Stromal cell of bone marrow (primary cell): Measurements from ENCODE around the gene MLXIPL.
"Not testable (repeated sequence)": the region's sequence is repeated elsewhere in the genome, so short reads cannot be mapped to it uniquely, and the experiment has no call there.

ENCODE experiments used
- DNase-seq: peaks from one replicate; pipeline ENCODE4 v3.0.0-alpha.2; 2012; ENCODE audit warnings: low read depth

The MLXIPL gene

DNA sequence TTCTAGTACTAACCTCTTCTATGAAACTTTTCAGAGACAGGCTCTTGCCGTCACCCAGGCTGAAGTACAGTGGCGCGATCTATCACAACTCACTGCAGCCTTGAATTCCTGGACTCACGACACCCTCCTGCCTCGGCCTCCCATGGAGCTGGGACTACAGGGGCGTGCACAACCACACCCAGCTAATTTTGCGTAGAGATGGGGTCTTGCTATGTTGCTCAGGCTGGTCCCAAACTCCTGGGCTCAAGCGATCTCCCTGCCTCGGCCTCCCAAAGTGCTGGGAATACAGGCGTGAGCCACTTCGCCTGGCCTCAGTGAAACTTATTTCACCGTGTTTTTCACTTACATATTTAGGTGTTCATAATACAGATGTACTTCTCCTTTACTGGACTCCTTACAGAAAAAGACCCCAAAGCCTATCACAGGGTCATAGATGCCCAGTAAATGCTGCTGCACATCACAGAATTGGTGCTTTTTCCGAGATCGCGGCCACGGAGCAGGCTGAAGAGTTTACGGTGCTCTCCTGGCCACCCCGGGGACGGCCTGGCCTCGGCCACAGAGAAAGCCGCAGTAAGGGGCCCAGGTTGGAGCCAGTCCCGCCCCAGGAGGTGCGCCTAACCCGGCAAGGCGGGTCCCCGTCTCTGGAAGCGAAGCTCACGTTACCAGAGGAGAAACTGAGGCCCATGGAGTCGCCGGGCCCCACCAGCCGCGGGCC is 46.5 kb downstream of the MLXIPL start:
- DNase-seq = no peak

DNA sequence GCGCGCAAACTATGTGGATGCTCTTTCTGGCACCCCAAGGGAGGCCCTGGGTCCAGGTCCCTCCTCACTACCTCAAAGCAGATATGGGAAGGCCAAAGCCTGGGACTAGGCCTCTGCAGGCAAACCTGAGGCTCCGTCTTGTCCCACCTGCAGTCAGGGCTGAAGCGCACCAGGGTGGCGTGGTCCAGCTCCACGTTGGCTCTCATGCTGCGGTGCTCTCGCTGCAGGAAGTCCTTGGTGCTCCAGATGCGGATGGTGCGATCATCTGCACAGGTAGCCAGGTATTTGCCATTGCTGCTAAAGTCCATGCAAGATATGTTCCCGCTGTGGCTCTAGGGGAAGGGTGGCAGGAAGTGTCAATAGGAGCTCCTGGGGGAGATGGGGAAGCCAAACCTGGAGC is 50.5 kb downstream of the MLXIPL start:
- DNase-seq = no peak

DNA sequence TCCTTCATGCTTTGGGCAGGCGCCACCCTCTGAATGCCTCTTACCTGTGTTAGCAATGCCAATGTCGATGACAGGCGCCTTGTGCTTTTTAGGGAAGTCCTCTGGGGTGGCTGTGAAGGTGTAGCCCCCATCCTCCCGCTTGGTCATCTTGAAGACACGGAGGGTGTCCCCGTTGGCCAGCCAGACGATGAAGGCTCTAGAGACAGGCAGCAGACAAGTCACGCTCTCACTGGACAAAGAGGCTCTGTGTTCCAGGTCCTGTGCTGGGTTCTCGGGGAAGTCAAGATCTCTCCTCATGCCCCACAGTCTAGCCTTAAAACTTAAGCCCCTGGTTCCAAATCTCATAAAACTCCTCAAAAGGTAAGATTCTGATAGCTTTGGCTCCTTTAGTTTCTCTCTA is 51.0 kb downstream of the MLXIPL start:
- no peak for DNase-seq

DNA sequence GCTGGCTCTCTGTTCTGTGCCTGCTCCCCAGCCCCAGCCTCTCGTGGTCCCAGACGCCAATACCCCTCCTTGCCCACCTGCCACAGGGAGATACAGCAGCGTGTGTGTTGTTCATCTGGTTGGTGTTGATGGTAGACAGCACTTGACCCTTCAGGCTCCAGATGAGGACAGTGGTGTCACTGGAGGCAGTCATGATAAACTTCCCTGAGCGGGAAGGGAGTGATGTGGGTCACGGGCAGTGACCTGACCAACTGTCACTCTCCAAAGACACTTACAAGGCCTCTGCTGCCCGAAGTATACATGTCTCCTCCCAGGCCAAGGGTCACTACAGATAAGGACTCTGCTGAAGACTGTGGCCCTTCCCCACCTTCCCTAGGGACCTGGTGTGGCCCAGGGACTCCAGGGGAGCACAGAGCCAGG is 51.5 kb downstream of the MLXIPL start:
- DNase-seq = no peak

DNA sequence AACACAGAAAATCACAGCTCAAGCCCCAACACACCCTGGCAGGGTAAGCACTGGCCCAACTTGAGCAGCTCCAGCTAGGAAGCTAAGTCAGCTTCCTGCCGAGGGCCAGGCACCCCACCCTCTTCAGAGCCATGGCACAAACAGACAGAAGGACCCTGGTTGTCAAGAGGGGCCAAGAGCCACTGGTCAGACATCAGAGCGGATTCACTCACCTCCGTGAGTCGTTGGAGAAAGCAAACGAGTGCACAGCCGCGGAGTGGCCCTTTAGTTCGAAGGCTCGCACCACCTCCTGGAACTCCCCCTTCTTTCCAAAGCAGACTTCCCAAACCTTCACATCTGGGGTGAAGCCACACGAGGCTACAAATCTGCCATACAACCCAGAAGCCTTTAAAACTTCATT is 53.3 kb downstream of the MLXIPL start:
- no peak for DNase-seq

DNA sequence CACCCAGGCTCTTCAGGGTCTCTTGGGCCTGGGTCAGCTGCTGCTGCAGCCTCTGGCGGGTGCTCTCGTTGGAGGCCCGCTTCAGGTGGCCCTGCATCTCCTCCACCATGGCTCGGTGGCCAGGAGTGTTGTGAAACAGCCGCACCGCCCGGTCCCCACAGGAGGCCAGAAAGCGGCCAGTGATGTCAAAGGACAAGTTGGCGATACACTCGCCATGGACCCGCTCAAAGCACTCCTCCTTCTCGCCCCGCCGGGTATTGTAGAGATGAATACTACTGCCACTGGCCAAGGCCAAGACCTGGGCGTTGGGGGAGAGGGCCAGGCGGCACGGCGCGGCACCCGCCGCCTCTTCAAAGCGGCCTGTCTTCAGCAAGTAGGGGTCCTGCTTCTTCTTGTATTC is 53.8 kb downstream of the MLXIPL start:
- no peak for DNase-seq

DNA sequence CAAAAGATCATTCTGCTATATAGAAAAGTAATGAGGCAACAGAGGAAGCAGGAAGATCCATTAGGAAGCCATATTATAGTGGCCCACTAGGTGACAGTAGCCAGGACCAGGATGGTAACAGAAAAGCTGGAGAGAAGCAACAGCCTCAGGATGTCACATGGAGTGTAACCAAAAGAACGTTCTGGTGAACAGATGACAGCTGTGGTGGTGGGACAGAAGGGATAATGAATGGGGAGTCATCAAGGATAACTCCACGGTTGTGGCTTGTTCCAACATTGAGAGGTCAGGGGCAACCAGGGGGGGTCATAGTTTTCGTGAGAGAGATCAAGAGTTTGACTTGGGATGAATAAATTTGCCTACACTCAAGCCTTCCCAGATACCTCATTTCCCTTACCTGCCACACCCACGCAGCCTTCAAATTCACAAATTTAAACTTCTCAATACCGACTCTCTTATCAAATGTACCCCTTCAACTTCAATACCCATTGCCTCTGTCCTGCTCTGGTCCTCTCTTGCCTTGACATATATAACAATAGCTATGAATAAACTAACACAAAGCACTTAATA is 55.2 kb downstream of the MLXIPL start:
- DNase-seq = no peak

DNA sequence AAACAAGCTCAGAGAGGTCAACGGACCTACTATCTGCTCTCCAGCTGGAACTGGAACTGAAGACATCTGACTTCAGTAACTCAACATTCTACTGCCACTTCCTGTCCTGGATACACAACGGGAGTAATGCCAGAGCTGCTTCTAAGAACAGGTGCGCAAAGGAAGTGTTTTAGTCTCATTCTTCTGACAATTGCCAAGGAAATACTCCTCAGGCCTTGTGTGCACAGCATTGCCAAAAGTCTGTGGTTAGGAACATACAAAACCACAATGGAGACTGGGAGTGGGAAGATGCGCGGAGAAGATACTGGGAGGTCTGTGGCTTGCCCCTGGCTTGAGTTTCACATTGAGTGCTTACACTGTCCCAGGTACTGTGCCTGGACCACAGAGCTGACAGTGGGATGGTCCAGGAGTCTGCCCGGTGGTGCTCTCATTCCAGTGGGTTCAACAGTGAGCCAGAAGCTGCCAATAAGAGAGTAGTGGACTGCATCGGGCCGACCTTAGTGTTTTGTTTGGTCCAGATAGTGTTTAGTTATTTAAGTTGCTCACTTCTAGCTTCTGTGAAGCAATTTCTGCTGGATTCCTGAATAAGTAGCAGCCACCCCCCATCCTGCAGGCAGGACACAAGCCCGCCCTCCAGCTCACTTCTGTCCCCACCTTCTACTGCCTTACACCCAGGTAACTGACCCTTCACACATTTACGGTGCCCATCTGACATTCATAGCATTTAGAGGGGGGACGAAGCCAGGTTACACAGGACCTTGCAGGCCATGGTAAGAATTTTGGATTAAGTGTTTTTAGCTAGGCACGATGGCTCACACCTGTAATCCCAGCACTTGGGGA is 56.3 kb downstream of the MLXIPL start:
- no peak for DNase-seq

DNA sequence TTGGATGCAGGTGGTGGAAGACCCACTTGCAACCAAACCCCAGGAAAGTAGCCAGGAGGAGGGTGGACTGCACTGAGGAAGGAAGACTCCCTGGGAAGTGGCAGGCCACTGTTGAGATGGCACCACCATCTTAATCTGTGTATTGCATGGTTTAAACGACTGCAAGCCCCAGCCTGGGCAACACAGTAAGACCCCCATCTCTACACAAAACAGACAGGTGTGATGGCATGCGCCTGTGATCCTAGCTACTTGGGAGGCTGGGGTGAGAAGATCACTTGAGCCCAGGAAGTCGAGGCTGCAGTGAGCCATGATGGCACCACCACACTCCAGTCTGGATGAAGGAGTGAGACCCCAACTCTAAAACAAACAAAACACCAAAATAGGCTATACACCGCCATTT is 57.2 kb downstream of the MLXIPL start:
- DNase-seq = no peak

DNA sequence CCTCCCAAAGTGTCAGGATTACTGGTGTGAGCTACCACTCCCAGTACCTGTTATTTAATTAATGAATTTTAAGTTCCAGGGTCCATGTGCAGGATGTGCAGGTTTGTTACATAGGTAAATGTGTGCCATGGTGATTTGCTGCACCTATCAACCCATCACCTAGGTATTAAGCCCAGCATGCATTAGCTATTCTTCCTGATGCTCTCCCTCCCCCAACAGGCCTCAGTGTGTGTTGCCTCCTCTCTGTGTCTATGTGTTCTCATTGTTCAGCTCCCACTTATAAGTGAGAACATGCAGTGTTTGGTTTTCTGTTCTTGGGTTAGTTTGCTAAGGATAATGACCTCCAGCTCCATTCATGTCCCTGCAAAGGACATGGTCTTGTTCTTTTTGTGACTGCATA is 57.9 kb downstream of the MLXIPL start:
- not testable (repeated sequence) for DNase-seq

DNA sequence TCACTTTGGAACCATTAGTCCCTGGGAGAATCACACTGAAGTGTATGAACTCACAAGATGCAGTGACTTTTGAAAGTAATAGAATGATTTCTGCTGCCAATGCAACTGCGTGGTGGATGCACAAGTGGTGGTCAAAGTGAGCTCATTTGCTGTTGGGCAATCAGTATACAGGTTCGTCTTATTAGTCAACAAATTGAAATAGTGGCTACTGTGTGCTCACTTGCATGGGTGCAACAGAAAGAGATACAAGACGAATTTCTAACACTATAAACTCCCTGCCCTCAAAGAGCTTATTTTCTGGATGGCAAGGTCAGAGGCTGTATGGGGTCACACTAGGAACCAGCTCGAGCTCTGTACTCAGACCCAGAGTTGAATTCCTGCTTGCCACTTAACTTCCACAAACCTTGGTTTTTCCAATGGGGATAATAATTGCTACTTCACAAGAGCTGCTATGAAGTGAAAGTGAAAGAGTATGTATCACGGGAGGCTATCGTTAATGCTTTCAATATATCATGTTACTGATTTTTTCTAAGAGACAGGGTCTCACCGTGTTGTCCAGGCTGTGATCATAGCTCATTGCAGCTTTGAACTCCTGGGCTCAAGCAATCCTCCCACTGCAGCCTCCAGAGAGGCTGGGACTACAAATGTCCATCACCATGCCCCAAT is 58.5 kb downstream of the MLXIPL start:
- DNase-seq = no peak

DNA sequence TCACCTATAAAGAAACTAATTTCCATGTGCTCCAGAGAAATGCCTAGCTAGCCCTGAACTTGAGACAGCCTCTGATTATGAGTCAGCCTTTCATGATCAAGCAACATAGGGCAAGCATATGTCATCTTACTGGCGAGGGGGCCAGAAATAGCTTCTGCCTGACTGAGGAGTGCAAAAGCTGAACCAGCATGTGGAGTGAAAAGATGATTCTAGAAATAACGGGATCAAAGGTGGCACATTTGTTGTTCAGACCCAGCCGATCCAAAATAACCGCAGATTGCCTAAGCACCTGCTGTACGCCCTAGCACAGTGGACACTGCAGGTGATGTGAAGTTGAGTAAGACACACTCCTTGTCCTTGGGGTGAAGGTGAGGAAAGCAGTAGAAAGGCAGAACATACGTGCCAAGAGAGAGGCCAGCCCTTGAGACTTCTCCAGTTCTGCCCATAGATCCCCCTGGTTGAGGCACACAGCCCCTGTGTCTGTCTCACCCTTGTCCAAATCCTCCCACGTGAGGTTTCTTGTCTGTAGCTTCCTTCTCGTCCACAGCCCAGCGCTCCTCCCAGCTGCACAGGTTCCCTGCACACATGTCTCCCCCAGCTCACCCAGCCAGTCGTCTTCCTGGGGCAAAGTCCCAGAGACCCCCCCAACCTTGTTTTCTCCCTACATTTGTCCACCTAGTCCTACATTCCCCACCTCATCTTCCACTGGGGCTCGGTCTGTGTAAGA is 64.0 kb downstream of the MLXIPL start:
- DNase-seq = peak; percentile 84

DNA sequence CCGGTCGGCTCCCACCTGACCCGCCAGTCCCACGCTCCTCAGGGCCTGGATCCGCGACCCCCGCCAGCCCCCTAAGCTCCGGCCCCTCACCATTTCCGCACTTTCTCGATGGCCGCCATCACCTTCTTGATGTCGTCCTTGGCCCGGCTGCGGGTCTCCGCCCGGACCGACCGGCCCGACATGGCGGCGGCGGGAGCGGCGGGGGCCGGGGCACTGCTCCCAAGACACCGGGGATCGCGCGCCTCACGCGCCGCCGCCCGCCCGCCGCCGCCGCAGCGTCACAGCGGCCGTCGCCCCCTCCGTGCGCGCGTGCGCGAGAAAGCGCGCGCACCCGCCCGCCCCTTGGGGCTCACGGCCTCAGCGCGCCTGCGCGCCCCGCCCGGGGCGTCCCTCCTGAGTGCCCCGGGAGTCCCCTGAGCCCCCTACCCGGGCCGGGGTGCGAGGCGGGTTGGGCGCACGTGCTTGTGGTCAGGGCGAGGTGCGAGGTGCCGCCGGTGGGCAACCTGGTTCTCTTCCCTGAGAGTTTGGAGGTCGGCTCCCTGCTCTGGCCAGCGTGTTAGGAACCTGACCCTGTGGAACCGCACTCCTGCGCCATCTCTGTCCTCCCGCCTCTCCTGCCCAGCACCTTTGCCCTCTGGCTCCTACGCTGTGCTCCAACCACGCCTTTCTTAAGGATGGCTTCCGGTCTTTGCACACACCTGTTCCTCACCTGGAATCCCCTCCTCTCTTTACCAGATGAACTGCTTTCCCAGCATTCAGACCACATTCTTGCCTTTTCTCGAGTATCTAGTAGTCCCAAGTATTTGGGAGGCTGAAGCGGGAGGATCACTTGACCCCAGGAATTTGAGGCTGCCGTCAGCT is 66.7 kb downstream of the MLXIPL start, which contains the start of gene BCL7B:
BCL7B (minus strand) TSS at position 294 of the 861 bp plus-strand sequence; CDS start at position 182, 112 bp downstream.
- no peak for DNase-seq

DNA sequence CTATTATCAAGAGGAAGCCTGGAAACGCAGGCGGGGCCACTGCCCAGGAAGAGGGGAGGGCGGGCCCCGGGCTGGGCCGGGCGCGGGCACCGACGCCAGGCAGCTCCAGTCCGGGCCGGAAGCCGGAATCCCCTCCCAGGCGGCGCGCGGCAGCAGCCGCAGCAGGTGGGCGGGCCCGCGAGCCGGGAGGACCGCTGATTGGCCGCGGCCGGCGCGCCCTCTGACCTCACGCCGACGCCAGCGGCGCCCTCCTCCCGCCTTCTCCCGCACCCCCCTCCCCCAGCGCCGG is 67.3 kb downstream of the MLXIPL start:
- peak; percentile 91 for DNase-seq

DNA sequence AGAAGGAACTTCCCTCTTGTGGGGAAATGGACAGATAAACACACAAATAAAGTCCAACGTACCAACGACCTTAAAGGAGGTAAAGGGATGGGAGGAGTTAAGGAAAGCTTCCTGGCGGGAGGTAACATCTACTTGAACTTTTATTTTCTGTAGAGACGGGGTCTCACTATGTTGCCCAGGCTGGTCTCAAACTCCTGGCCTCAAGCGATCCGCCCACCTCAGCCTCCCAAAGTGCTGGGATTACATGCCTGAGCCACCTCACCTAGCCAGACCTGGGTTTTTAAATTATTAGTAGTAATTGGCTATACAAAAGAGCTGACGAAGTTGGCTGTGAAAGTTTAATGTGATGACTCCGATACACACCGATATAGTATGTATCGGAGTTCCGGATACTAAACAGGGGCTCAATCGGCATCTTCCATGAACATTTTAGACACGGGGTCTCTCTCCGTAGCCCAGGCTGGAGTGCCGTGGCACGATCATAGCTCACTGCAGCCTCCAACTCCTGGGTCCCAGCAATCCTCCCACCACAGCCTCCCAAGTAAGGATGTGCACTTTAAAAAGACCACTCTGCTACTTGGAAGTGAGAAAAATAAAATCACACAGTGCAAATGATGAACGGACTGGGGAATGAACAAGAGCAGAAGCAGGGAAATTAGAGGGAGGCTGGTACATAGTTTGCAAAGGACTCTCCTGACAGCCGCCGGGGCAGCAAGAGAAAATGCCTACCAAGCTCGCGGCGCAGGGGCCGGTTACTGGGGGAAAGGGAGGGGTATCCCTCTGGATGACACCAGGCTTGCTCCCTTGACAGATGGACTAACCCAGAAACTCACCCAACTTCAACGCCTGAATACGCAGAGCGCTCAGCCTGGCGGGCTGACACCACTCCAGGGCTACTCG is 67.9 kb downstream of the MLXIPL start:
- no peak for DNase-seq

DNA sequence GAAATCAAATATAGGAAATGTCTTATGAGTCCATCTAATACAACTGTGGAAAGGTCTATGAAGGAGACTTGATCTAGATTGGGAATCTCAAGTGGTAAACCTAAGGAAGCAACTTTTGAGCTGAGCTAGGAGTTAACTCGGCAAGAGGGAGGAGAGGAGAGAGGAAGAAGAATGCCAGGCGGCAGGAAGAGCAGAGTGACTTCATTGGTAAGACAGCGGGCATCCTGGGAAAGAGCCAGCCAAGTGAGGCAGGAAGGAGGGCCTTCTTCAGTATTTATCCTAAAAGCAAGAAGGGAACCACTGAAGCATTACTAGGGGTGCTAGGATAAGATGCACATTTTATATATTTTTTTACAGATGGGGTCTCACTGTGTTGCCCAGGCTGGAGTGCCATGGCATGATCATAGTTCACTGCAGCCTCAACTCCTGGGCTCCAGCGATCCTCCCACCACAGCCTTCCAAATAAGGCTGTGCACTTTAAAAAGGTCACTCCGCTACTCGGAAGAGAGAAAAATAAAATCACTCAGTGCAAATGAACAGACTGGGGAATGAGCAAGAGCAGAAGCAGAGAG is 68.8 kb downstream of the MLXIPL start:
- no peak for DNase-seq

DNA sequence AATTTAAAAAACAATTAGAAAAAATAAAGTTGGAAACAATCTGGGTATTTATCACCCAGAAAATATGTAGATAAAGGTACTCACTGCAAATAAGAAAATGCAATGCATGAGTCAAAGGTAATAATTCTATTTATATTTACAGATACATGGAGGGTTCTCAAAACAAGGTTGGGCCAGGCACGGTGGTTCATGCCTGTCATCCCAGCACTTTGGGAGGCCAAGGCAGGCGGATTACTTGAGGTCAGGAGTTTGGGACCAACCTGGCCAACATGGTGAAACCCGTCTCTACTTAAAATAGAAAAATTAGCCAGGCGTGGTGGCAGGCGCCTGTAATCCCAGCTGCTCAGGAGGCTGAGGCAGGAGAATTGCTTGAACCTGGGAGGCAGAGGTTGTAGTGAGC is 74.2 kb downstream of the MLXIPL start:
- DNase-seq = not testable (repeated sequence)

DNA sequence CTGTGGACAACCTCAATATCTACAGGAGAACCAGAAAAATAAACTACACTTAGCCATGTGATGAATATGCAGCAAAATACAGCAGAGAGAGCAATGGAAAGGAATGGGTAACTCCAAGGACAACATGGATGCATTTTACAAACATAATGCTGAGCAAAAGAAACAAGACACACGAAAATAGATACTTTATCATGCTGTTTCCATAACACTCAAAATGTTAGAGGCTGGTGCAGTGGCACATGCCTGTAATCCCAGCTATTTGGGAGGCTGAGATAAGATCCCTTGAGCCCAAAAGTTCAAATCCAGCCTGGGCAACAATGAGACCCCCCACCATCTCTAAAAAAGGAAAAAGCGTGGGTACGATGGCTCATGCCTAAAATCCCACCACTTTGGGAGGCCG is 75.1 kb downstream of the MLXIPL start:
- DNase-seq = no peak

DNA sequence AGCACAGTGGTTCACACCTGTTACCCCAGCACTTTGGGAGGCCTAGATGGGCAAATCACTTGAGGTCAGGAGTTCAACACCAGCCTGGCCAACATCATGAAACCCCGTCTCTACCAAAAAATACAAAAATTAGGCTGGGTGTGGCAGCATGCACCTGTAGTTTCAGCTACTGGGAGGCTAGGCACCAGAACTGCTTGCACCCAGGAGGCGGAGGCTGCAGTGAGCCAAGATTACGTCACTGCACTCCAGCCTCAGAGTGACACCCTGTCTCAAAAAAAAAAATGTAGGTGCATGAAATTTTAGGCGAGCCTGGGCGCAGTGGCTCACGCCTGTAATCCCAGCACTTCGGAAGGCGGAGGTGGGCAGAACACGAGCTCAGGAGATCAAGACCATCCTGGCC is 76.5 kb downstream of the MLXIPL start:
- no peak for DNase-seq

DNA sequence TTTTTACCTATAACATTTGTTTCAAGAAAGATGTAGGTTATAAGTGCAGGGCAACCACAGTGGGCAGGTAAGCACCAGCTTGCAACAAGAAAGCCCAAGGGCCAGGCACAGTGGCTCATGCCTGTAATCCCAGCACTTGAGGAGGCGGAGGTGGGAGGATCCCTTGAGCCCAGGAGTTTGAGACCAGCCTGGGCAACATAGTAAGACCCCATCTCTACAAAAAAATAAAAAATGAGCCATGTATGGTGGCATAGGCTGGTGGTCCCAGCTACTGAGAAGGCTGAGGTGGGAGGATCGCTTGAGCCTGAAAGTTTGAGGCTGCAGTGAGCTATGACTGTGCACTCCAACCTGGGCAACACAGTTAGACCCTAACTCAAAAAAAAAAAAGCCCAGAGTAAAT is 79.6 kb downstream of the MLXIPL start:
- no peak for DNase-seq
